NCI-H82 treated with DMSO at 0.1 percent for 48 hours (cell line): ENCODE measurements around the gene BRI3.

ENCODE experiments used
- DNase-seq: peaks from one replicate; lab custom pipeline; 2025; ENCODE audit not compliant: unreplicated experiment; lab: John Stamatoyannopoulos, UW

BRI3 gene

DNA sequence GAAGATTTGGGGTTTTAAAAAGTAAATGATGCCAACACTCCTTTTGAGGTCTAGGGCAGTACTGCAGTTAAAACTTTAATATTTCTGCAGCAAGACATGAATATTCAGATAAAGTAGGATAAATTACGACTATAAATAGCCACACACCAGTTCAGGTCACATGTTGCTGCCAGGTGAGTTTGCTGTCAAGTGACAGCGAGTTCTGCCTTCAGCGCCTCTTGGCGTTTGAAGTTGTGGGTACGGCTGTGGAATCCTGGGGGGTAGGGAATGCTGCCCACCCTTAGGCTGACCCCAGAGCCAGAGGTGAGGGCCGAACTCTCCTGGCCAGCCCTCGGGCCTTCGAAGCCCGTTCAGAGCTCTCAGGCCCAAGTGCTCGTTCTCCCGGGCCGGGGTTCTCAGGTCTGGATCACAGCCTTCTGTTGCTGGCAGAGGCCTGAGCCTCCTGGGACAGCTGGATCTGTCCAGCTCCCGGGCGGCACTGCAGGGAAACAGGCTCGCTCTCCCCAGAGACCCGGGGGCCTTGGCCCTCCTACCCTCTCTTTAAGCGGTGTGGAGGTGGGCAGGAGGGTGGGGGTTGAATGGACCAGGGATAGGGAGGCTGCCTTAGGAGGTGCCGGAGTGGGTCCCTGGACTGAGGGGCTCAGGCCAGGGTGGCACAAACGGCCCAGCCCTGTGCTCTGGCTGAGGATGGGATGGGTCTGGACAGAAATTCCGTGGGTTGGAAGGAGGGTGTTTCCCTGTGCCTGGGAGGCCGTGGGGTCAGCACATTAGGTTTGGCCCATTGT, 5.4 kb downstream of the BRI3 start:
- no peak for DNase-seq

DNA sequence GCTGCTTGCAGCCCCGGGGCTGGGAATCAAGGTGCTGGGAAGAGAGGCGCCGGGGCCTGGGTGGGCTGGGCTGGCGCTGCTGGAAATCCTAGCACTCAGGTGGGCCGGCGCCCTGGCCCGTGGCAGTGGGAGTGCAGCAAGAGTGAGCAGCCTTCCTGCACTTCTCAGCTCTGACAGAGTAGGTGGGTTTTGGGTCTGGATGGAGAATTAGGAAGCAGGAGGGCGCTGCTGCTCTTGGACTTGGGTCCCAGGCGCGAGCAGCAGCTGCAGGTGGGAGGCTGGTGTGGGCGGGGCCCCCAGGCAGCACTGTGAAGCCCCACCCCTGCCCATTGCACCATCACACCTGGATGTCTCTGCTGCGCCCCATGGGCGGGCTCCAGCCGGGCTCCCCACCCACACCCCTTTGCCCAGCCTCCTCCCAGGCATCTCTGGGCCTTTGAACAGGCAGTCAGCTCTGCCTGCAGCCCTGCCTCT, 6.0 kb downstream of the BRI3 start:
- no peak for DNase-seq

DNA sequence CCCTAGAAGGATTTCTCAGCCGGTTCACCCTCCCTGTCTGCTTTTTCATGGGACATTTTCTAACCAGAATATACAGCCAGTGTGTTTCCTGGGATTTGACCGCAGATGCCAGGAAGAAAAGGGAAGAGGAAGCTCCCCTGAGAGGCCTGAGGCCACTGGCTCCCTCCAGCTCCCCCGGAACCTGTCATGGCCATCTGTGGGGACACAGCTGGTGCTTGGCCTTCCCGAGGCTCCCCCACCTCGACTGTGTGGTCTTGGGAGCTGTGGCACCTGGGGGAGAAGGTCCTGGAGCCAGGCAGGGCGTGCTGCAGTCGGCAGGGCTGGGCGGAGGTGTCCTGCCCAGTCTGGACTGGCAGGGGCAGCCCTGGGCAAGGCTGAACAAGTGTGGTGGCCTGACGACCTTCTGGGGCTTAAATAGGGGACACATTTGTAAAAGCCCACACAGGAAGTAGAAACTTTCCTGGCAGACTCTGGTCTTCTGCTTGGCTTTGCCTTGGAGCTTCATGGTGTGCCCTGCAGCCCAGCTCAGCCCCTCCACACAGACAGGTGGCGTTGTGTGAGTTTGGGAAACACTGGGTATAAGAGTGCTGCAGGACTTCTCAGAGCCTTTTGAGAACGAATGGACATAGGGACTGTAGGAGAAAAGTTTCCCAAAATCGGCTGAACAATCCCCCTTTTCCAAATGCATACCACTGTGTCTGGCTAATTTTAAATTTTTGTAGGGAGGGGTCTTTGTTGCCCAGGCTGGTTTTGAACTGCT, 6.8 kb downstream of the BRI3 start:
- no peak for DNase-seq

DNA sequence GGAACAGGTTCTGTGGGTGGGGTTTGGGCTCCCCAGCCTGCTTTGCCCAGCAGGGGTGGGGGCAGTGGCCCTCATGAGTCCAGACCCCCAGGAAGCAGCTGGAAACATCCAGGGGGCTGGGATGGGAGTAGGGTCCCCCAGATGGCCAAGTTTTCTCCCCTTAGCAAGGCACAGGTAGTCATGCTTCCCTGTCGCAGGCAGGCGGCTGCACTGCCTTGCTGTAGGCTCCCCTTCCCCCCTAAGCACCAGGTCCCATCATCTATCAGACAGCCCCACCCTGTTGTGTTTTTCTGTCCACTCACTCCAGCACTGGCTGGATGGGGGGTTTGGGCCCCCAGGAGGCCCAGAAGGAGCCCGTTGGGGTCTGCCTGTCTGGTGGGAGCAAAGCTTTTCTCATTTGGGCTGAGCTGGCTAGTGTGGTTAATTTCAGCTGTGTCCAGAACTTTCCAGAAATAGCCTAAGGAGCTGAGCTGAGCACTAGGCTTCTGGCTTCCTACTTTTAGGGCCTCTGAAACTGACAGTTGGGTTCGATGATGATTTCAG, 7.9 kb downstream of the BRI3 start:
- no peak for DNase-seq

DNA sequence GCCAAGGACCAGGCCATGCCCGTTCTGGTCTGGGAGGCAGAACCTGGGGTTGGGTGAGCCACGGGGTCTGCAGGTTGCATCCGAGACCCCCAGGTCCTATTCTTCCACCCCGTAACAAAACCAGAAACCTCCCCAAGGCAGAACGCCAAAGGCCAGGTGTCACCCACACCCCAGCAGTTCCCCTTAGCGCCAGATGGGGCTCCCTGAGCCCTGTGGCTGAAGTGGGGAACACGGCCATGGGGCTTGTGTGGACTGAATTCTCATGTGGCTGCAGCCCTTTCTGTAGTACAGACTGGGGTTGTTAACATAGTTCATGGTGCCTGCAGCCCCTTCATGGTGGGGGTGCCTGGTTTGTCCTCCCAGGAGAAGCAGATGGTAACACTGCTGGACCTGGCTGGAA, 10.2 kb downstream of the BRI3 start:
- no peak for DNase-seq

DNA sequence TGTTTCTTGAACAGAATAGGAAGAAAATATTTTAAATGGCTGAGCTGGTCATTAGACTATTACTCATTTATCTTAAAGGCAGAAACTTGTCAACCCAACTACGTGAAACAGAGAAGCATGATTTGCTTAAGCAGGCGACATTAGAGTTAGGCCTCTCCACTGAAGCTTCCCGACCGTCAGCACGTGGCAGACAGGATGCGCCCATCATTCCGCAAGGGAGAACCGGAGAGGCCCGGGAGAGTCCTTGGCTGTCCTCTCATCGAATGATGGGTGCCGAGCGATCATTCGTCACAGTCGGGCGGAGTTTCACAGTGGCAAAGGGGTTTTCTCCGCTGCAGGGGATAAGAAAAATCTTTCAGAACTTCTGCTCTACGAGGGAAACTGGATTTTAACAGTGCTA, 11.8 kb downstream of the BRI3 start:
- no peak for DNase-seq

DNA sequence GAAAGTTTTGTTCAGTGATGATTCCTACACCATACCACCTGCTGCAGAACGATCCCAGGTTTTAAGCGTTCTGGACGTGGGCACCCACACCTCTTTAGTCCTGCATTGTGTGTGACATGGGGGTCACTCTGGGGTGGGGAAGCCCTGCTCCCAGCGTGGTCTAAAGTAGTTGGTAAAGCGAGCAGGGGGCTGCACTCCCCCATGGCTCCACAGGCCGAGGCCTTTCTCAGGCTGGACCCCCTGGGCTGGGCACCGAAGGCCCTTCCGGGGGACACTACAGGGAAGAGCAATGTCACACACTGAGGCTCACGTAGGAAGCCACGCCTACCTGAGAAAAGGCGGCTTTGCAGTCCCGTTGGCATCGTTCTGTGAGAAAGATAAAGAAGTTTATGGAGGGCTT, 12.3 kb downstream of the BRI3 start:
- no peak for DNase-seq

DNA sequence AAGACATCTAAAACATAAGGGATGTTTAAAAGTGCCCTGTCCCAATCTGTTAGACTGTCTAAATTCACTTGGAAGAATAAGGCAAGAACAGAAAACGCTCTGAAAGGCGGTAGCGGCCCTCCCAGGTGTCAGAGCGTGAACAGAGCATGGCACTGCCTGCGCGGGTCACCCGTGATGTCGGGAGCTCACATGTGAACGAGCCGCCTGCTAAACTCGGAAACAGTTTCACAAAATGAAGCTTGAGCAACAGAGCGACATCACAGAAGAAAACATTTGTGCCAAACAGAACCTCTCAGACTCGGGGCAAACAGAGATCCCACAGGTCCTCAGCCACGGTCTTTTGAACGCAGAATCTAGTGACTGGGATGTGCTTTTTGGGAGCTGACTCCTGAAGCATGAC, 12.8 kb downstream of the BRI3 start:
- no peak for DNase-seq

DNA sequence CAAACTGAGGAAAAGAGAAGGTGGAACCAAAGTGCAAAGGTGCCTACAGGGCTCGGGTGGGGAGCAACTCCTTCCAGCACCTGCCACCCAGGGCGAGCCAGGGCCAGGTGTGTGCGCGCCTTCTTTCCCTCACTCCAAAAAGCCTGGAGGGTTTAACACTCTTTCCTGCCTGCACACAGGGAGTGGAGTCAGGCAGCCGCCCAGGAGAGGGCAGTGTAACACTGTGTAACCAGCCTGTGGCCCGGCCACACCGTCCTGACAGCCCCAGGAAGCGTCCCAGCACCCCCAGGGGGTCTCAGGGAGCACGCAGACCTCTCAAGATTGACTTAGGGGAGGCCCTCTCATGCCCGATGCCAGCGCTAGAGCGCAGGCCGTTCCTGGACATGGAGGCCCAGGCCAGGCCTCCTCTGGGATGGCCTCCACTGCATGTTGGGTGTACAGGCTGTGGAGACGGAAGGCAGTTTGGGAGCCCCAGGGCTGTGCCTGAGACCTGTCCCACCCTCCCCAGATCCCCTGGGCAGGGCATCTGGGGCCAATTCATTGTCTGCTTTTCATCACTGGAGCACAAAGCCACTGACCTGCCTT, 13.4 kb downstream of the BRI3 start:
- peak; percentile 7 for DNase-seq

DNA sequence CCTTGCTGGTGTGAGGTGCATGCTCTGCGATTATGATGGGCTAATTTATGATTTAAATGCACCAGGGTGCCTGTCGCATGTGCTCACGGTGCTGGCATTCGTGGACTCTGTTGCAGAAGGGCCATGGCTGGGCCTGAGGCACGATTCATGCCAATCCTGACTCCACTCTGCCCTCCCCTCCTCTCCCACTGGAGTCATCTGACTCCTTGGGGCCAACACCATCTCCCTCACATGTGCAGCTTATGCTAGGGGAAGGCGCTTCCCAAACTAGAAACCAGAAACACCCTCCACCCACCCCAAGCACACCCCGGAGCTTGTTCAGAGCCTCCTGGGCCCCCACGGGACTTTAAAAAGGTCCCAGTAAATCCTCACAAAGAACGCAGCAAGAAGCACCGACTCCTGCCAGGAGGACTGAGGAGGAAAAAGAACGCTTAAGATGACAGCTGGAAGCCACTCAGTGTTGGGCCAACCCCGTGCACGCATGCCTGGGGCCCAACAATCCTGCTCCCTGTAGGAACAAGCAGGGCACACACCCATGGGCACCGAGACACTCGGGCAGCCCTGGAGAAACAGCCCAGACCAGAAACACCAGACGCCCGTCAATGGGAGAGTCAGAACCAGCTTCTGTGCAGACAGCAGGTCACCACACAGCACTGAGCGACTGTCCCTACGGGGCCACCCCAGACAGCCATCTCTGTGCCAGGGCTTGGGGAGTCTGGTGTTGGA, 14.1 kb downstream of the BRI3 start:
- DNase-seq, result no peak

DNA sequence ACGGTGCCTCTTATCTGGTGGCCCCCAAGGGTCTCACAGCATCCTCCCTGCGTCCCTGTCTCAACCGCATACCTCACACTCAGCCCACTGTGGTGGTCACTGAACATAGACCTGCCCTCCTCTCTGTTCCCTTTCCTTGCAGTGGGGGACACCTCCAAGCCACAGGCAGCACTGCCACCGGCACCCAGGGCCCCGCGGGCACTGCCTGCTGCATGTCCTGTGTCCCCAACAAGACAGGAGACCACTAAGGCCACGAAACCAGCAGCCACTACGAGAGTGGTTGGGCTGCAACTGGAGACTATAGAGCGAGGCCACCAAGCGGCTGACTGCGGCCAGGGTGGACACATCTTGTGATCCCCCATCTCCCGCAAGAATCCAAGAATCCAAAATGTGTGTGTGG, 15.3 kb downstream of the BRI3 start:
- DNase-seq, result no peak

DNA sequence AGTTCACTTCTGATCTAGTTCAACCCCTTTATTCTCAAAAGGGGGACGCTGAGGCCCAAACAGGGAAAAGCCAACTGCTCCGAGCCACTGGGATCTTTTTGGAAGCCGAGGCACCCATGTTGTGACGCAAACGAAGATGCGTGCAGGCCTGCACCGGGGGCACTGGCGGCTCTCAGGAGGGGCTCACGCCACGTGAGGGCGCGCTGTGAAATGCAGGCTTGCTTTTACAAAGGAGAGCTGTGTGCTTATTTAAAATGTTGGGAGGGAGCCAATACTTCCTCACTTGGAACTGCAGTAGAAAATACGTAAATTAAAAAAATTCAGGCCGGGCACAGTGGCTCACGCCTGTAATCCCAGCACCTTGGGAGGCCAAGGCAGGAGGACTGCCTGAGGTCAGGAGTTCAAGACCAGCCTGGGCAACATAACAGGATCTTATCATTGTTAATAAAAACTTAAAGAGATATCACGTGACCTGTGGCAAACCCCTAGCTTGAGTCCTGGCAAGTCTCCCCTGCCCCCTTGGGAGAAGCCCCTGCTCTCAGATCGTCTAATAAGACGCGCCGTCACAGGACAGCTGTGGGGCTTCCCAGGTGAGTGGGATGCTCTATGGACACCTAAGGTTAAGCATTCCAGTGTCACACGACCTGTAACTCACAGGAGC, 16.3 kb downstream of the BRI3 start:
- no peak for DNase-seq

DNA sequence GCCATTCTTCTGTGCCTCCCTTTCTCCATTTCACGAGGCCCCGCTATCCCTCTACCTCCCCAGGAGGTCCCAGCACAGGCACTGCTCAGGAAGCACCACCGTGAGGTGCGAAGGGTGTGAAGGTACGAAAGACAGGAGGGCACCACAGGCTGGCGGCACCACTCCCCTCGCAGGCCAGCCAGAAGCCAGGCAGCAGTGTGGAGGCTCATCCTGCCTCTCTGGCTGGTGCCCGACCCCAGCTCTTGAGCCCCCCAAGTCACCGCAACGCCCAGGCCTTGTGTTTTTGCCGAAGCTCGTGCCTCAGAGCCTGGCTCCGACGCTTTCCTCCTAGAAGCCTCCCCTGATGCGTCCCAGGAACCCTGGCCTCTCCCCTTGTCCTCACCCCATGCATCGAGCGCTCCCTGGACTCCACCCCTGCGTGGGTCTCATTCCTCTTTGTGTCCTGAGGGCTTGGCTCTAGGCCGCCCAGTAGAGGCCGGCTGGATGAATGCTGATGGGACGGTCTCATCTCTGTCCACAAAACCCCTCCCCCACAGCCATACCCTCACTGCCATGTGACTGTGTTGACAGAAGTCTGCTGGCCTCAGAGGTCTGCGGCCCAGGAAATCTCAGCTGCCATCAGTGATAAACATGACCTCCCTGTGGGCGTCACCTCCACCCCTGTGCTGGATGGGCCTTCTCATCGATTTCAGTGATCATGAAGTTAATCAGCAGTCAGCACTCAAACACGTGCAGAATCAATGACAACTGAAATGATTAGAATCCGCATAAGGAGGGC, 19.3 kb downstream of the BRI3 start:
- no peak for DNase-seq

DNA sequence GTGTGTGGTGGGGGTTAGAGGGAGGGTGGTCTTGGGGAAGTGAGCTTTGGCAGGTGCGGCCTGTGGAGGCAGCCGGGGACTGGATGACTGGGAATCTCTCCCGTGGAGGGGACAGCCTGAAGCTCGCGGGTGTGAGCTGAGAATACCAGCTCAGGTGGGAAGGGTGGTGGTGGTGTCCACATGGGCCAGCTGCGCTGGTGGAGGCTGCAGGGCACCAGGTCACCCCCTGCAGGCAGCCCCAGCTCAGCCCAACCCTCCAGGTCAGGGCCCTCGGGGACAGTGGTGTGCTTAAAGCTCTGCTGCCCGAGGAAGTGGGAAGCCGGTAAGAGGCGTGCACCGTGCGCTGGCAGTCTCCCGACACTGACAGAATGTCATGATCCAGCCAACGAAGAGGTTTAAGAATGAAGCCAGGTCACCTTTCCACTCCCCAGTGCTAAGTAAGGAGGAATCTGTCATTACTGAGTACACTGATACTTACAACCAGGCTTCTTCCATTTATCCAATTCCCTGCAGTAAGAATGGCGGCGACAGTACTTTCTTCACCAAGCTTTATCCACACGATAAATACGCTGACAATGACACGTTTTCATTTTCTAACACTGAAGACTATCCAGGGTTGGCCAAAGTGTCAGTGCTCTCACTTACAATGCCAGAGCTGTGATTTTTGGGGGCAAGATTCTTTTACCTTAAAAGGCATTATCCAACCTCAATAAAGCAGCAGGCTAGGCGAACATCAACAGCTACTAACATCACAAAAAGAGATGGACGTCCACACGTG, 20.4 kb downstream of the BRI3 start:
- DNase-seq, result no peak

DNA sequence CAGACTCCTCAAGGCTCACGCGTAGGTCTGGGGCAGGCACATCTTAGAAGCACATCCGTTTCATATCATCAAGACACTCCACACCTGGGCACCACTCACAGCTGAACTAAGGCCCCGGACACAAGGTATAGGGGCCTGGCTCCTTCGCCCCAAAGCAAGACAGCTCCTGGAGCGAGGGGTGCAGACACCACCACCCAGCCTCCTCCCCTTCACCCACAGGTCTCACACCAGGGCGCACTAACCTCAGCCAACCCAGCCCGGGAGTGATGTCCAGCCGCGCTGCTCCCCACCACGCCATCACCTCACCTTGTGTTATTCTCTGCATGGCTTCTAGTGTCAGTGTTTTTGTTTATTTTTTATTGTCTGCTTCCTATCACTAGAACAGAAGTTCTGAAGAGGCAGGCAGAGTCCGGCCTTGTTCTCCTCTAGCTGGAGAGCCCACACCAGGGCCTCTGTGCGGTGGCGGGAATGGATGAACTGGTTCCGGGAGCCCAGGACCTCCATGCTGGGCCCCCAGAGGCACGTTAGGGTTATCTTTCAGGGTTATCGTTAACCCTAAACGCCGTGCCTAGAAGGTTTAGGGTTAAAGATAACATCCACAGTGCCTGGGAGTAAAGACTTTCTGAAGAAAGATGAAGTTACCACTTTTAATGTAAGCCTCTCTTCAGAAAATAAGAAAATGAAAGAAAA, 21.8 kb downstream of the BRI3 start:
- DNase-seq, result no peak

DNA sequence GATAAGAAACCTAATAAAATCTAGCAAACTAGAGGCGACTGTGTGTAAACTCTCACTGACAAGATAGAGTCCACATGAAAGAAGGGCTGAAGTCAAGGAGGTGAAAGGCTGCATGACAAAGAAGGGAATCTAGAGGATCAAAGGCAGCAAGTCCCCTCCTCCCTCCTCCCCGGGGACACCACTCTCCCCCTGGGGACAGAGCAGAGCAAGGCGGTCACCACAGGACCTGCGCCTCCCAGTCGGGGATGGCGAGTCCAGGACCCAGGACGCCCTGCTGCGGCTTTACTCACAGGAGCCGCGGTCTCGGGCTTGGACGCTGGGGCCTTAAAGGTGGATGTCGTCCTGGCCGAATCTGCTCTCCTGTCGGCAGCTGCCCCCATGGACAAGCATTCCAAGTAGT, 22.4 kb downstream of the BRI3 start:
- no peak for DNase-seq

DNA sequence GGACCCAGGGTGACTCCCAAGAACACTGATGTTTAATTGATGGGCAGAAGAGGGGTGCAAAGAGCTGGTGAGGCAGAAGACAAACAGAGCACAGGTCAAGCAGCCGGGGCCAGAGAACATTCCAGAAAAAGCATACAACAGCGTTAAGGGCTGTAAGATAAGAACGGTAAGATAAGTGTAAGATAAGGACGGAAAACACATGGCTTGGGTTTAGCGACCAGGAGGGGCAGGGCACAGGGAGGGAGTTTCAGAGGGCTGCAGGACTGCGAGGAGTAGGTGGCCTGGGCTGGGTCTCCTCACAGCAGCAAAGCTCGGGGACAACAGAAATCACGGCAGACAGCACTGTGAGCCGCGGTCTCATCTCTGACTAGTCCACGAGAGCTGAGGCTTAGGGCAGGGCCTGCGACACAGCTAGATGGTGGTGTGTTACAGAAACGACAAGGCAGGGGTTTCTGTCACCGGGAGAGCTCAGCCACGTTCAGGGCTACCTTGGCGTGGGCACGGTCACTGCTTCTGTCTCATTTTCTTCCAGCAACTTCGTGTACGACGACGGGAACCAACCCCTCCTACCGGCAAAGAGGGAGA, 24.6 kb downstream of the BRI3 start:
- DNase-seq, result no peak

DNA sequence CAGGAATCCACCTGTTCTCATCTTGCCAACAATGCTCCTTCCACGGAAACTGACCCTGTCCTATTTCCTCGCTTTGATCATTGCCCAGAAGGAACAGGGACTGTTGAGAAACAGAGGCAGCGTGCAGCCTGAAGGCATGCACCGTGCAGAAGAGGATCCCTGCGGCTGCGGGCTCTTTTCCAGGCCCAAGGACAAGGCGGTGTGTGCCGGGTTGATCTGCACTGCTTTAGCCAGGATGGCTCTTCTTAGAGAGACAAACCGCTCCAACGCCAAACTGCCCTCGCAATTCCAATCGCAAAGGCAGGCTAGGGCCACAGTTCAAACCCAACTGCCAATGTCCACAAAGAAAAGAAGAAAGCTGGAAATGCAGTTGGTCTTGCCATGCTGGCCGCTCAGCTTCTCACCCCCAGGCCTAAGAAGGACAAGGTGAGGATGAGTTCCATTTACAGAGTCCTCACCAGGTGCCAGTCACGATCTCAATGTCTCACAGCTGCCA, 26.5 kb downstream of the BRI3 start:
- DNase-seq, result no peak
